HL-60 (cell line): Measurements from ENCODE around the gene TMEM131L.

Source experiments
- DNase-seq, 2 experiments: peaks; one replicate each; pipeline ENCODE4 v3.0.0-alpha.2; 2010 to 2020; ENCODE audit warnings: low read depth in 1 of 2, low spot score in 1 of 2
- H3K27ac ChIP-seq: fragments of 250-450 bp; sonication (Bioruptor Pico); replicated peaks from 2 replicates; pipeline ENCODE4 v1.5.1; 2020; ENCODE audit warnings: mild to moderate bottlenecking, moderate library complexity
- H3K27me3 ChIP-seq: fragments of 250-450 bp; sonication (Bioruptor Pico); 2 replicates; pipeline ENCODE4 v1.5.1; 2021; ENCODE audit warnings: mild to moderate bottlenecking, moderate library complexity; ENCODE audit not compliant: insufficient read depth, poor library complexity, severe bottlenecking
- H3K4me3 ChIP-seq: replicated peaks from 2 replicates; pipeline ENCODE4 v1.5.1; 2011; ENCODE audit warnings: mild to moderate bottlenecking, control low read depth, low read length; ENCODE audit not compliant: insufficient read depth
- CTCF ChIP-seq: IDR thresholded peaks from one replicate; pipeline ENCODE4 v1.5.1; 2011; ENCODE audit warnings: low read length, control low read depth, inconsistent platforms; ENCODE audit not compliant: insufficient read depth
- GABPA ChIP-seq: IDR thresholded peaks from 2 replicates; pipeline ENCODE4 v1.6.1; 2012; ENCODE audit warnings: low read depth
- POLR2AphosphoS5 ChIP-seq: IDR thresholded peaks from 2 replicates; pipeline ENCODE4 v1.6.1; 2012; ENCODE audit warnings: low read depth
- REST ChIP-seq: IDR thresholded peaks from 2 replicates; pipeline ENCODE4 v1.6.1; 2012; ENCODE audit warnings: low read depth; ENCODE audit not compliant: insufficient replicate concordance
- SPI1 ChIP-seq: IDR thresholded peaks from 2 replicates; pipeline ENCODE4 v1.6.1; 2012; ENCODE audit warnings: low read depth, mild to moderate bottlenecking, borderline replicate concordance

TMEM131L gene

GRCh38 chr4:153556435-153556815 lies 90.3 kb downstream of the TMEM131L start:
- H3K4me3 ChIP-seq: no peak overlapping the region
- no peak for DNase-seq
- H3K27me3 ChIP-seq: no peaks in the 10 kb centered on the region
- no peak overlapping the region for H3K27ac ChIP-seq
- TF ChIP-seq CTCF: no peak
- TF ChIP-seq REST: no peak

- Histone ChIP-seq H3K27me3 (no peaks in the 10 kb centered on the region), H3K27ac (no peak overlapping the region), H3K4me3 (no peak overlapping the region)
- DNase-seq: no peak
- no peak for TF ChIP-seq GABPA
- TF ChIP-seq CTCF: no peak
- no peak for TF ChIP-seq POLR2AphosphoS5
- TF ChIP-seq SPI1: peak; percentile 1; the same call in 1 of the 2 replicates
- TF ChIP-seq REST: no peak
Measured at GRCh38 chr4:153560908-153561307, 94.7 kb downstream of the TMEM131L start.

GRCh38 chr4:153564630-153565525 lies 98.7 kb downstream of the TMEM131L start:
- H3K4me3 ChIP-seq: no peak overlapping the region
- H3K27me3 ChIP-seq: no peaks in the 10 kb centered on the region
- no peak for TF ChIP-seq CTCF
- TF ChIP-seq SPI1: no peak
- no peak for TF ChIP-seq REST
- TF ChIP-seq GABPA: no peak
- no peak for TF ChIP-seq POLR2AphosphoS5
- H3K27ac ChIP-seq: no peak overlapping the region
- DNase-seq: no peak
